ENCODE data around the gene KRTAP12-3.
"Not testable (repeated sequence)": the region's sequence is repeated elsewhere in the genome, so short reads cannot be mapped to it uniquely, and the experiment has no call there.

KRTAP12-3 gene

DNA sequence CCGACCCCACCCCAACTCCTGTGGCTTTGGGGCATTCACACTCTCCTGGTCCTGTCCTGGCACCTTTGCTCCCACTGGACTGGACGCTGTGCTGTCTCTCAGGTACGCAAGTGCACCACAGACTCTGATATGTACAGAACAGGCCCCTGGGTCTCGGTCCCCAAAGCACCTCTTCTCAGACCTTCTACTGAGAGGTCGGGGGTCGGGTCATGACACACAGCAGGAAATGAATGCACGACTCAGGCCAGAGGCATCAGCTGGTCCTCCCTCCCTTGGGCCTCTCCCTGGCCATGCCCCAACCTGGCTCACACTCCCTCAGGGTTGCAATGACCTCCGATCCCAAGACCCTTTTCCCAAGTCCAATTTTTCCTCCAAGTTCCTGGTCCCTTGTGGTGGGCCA, 37.5 kb downstream of the KRTAP12-3 start:
- no peak overlapping the region for H3K27ac ChIP-seq (ENCODE audit: low read depth in 2 of 2, low read length in 2 of 2)

GRCh38 chr21:44695641-44696040, 37.9 kb downstream of the KRTAP12-3 start:
- H3K27ac ChIP-seq (ENCODE audit: low read depth in 2 of 2, low read length in 2 of 2): no peak overlapping the region
- peaks cover 0 to 2% of the 10 kb centered on the region in 2 donors for H3K9me3 ChIP-seq (ENCODE audit: control insufficient read depth in 2 of 2, low read length in 2 of 2)
- H3K9ac ChIP-seq (ENCODE audit: low read depth in 1 of 2, low read length in 2 of 2): no peak overlapping the region
- no peaks in the 10 kb centered on the region for H3K4me1 ChIP-seq (ENCODE audit: control insufficient read depth in 2 of 2, insufficient read depth in 2 of 2, low read length in 2 of 2)
- no peak overlapping the region for H3K4me3 ChIP-seq (ENCODE audit: low read length in 2 of 2)
- H3K27me3 ChIP-seq (ENCODE audit: control insufficient read depth in 2 of 2, insufficient read depth in 2 of 2, low read length in 2 of 2): peaks cover 10 to 33% of the 10 kb centered on the region in 2 donors
- no peaks in the 10 kb centered on the region for H3K36me3 ChIP-seq (ENCODE audit: control insufficient read depth in 2 of 2, insufficient read depth in 2 of 2, low read length in 2 of 2)

More for the DNA sequence above, 37.5 kb downstream of the KRTAP12-3 start:
- Histone ChIP-seq H3K4me3 (ENCODE audit: low read length in 2 of 2) (no peak overlapping the region), H3K9ac (ENCODE audit: low read depth in 1 of 2, low read length in 2 of 2) (no peak overlapping the region), H3K4me1 (ENCODE audit: control insufficient read depth in 2 of 2, insufficient read depth in 2 of 2, low read length in 2 of 2) (no peaks in the 10 kb centered on the region), H3K36me3 (ENCODE audit: control insufficient read depth in 2 of 2, insufficient read depth in 2 of 2, low read length in 2 of 2) (no peaks in the 10 kb centered on the region), H3K9me3 (ENCODE audit: control insufficient read depth in 2 of 2, low read length in 2 of 2) (peaks cover 0 to 2% of the 10 kb centered on the region in 2 donors), H3K27me3 (ENCODE audit: control insufficient read depth in 2 of 2, insufficient read depth in 2 of 2, low read length in 2 of 2) (peaks cover 9 to 30% of the 10 kb centered on the region in 2 donors)

DNA sequence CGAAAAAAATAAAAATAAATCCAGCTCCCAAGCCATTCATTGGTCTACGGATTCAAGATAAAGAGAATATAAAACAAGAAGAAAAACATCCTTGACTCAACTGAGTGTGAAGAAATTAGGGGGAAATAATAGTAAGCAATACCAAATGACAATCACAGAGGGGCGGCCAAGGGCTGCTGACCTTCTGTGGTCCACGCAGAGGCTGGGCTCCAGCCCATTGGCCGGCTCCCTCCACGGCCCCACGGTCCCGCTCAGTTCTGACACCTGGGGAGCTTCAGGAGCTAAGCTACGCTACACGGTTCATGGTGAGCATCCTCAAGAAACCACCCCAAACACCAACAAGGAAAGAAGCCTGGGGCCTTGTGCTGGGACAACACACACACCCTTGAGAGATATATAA, 38.8 kb downstream of the KRTAP12-3 start:
- Histone ChIP-seq H3K27me3 (ENCODE audit: control insufficient read depth in 2 of 2, insufficient read depth in 2 of 2, low read length in 2 of 2) (peaks cover 12 to 32% of the 10 kb centered on the region in 2 donors), H3K9ac (ENCODE audit: low read depth in 1 of 2, low read length in 2 of 2) (no peak overlapping the region), H3K4me1 (ENCODE audit: control insufficient read depth in 2 of 2, insufficient read depth in 2 of 2, low read length in 2 of 2) (no peaks in the 10 kb centered on the region), H3K36me3 (ENCODE audit: control insufficient read depth in 2 of 2, insufficient read depth in 2 of 2, low read length in 2 of 2) (no peaks in the 10 kb centered on the region), H3K27ac (ENCODE audit: low read depth in 2 of 2, low read length in 2 of 2) (no peak overlapping the region), H3K4me3 (ENCODE audit: low read length in 2 of 2) (no peak overlapping the region), H3K9me3 (ENCODE audit: control insufficient read depth in 2 of 2, low read length in 2 of 2) (peaks cover 0 to 2% of the 10 kb centered on the region in 2 donors)

DNA sequence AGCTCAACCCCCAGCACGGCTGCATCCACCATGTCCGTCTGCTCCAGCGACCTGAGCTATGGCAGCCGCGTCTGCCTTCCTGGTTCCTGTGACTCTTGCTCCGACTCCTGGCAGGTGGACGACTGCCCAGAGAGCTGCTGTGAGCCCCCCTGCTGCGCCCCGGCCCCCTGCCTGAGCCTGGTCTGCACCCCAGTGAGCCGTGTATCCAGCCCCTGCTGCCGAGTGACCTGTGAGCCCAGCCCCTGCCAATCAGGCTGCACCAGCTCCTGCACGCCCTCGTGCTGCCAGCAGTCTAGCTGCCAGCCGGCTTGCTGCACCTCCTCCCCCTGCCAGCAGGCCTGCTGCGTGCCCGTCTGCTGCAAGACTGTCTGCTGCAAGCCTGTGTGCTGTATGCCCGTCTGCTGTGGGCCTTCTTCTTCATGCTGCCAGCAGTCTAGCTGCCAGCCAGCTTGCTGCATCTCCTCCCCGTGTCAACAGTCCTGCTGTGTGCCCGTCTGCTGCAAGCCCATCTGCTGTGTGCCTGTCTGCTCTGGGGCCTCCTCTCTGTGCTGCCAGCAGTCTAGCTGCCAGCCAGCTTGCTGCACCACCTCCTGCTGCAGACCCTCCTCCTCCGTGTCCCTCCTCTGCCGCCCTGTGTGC, 39.6 kb downstream of the KRTAP12-3 start, which contains the start of gene KRTAP10-12:
Gene KRTAP10-12 (plus strand): TSS at position 1 of the 639 bp plus-strand sequence. CDS start 30 bp downstream, at position 31.
- H3K9ac ChIP-seq (ENCODE audit: low read depth in 1 of 2, low read length in 2 of 2); H3K36me3 ChIP-seq (ENCODE audit: control insufficient read depth in 2 of 2, insufficient read depth in 2 of 2, low read length in 2 of 2); H3K4me1 ChIP-seq (ENCODE audit: control insufficient read depth in 2 of 2, insufficient read depth in 2 of 2, low read length in 2 of 2); H3K27ac ChIP-seq (ENCODE audit: low read depth in 2 of 2, low read length in 2 of 2); H3K4me3 ChIP-seq (ENCODE audit: low read length in 2 of 2); H3K9me3 ChIP-seq (ENCODE audit: control insufficient read depth in 2 of 2, low read length in 2 of 2): not testable (repeated sequence)
- H3K27me3 ChIP-seq (ENCODE audit: control insufficient read depth in 2 of 2, insufficient read depth in 2 of 2, low read length in 2 of 2): peaks cover 12 to 36% of the 10 kb centered on the region in 2 donors

GRCh38 chr21:44697811-44698734, 40.3 kb downstream of the KRTAP12-3 start:
- H3K36me3 ChIP-seq (ENCODE audit: control insufficient read depth in 2 of 2, insufficient read depth in 2 of 2, low read length in 2 of 2): no peaks in the 10 kb centered on the region
- H3K4me3 ChIP-seq (ENCODE audit: low read length in 2 of 2): no peak overlapping the region
- peaks cover 0 to 2% of the 10 kb centered on the region in 2 donors for H3K9me3 ChIP-seq (ENCODE audit: control insufficient read depth in 2 of 2, low read length in 2 of 2)
- no peak overlapping the region for H3K9ac ChIP-seq (ENCODE audit: low read depth in 1 of 2, low read length in 2 of 2)
- no peak overlapping the region for H3K27ac ChIP-seq (ENCODE audit: low read depth in 2 of 2, low read length in 2 of 2)
- H3K4me1 ChIP-seq (ENCODE audit: control insufficient read depth in 2 of 2, insufficient read depth in 2 of 2, low read length in 2 of 2): no peaks in the 10 kb centered on the region
- H3K27me3 ChIP-seq (ENCODE audit: control insufficient read depth in 2 of 2, insufficient read depth in 2 of 2, low read length in 2 of 2): peaks cover 16 to 44% of the 10 kb centered on the region in 2 donors

GRCh38 chr21:44699502-44700001, 41.8 kb downstream of the KRTAP12-3 start:
- H3K4me1 ChIP-seq (ENCODE audit: control insufficient read depth in 2 of 2, insufficient read depth in 2 of 2, low read length in 2 of 2): no peaks in the 10 kb centered on the region
- H3K27me3 ChIP-seq (ENCODE audit: control insufficient read depth in 2 of 2, insufficient read depth in 2 of 2, low read length in 2 of 2): peaks cover 18 to 52% of the 10 kb centered on the region in 2 donors
- H3K27ac ChIP-seq (ENCODE audit: low read depth in 2 of 2, low read length in 2 of 2): no peak overlapping the region
- no peaks in the 10 kb centered on the region for H3K9me3 ChIP-seq (ENCODE audit: control insufficient read depth in 2 of 2, low read length in 2 of 2)
- no peak overlapping the region for H3K4me3 ChIP-seq (ENCODE audit: low read length in 2 of 2)
- no peaks in the 10 kb centered on the region for H3K36me3 ChIP-seq (ENCODE audit: control insufficient read depth in 2 of 2, insufficient read depth in 2 of 2, low read length in 2 of 2)
- H3K9ac ChIP-seq (ENCODE audit: low read depth in 1 of 2, low read length in 2 of 2): no peak overlapping the region

DNA sequence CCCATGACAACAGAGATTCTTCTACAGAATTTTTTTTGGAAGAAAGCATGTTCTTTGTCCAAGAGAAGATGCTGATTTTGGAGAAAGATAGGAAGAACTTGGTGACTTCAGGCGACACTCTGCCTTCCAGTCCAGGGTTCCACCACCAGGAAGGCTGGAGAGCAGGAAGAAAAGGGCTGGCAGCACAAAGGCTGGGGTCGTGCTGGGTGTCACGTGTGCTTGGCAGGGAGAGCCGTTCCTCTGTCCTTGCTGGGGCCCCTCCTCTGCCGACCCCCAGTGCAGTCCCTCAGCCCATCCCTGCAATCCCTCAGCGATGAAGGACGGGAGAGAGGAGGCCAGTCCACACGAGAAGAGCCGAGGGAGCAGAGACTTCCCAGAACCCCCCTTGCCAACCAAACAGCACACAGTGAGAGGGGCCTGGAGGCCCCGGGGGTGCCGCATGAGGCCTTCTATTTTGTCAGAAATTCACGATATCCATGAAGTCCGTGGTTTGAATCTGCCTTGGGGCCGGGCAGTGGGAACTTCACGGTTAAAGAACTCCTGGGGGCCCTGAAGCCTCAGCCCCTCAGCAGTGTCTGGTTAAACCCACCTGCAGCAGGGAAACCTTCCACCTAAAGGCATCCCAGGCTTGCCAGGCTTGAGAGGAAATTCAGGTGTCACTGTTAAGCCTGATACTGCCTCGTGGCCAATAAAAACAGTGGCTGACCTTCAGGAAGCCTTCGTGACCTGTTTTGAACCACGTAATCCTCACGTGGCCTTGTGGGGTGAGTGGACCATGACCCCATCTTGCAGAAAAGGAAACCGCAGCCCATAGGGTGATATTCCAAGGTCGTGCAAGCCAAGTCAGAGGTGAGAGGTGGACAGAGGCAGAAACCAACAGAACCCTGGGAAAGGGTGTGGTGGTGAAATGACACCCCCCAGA, 42.6 kb downstream of the KRTAP12-3 start:
- peaks cover 18 to 49% of the 10 kb centered on the region in 2 donors for H3K27me3 ChIP-seq (ENCODE audit: control insufficient read depth in 2 of 2, insufficient read depth in 2 of 2, low read length in 2 of 2)
- H3K36me3 ChIP-seq (ENCODE audit: control insufficient read depth in 2 of 2, insufficient read depth in 2 of 2, low read length in 2 of 2): no peaks in the 10 kb centered on the region
- H3K27ac ChIP-seq (ENCODE audit: low read depth in 2 of 2, low read length in 2 of 2): no peak overlapping the region
- H3K9ac ChIP-seq (ENCODE audit: low read depth in 1 of 2, low read length in 2 of 2): no peak overlapping the region
- no peak overlapping the region for H3K4me3 ChIP-seq (ENCODE audit: low read length in 2 of 2)
- no peaks in the 10 kb centered on the region for H3K4me1 ChIP-seq (ENCODE audit: control insufficient read depth in 2 of 2, insufficient read depth in 2 of 2, low read length in 2 of 2)
- H3K9me3 ChIP-seq (ENCODE audit: control insufficient read depth in 2 of 2, low read length in 2 of 2): no peaks in the 10 kb centered on the region

GRCh38 chr21:44701023-44701400, 43.3 kb downstream of the KRTAP12-3 start:
- Histone ChIP-seq H3K4me3 (ENCODE audit: low read length in 2 of 2) (no peak overlapping the region), H3K36me3 (ENCODE audit: control insufficient read depth in 2 of 2, insufficient read depth in 2 of 2, low read length in 2 of 2) (no peaks in the 10 kb centered on the region), H3K9ac (ENCODE audit: low read depth in 1 of 2, low read length in 2 of 2) (no peak overlapping the region), H3K27ac (ENCODE audit: low read depth in 2 of 2, low read length in 2 of 2) (no peak overlapping the region), H3K27me3 (ENCODE audit: control insufficient read depth in 2 of 2, insufficient read depth in 2 of 2, low read length in 2 of 2) (peaks cover 18 to 50% of the 10 kb centered on the region in 2 donors), H3K4me1 (ENCODE audit: control insufficient read depth in 2 of 2, insufficient read depth in 2 of 2, low read length in 2 of 2) (no peaks in the 10 kb centered on the region), H3K9me3 (ENCODE audit: control insufficient read depth in 2 of 2, low read length in 2 of 2) (no peaks in the 10 kb centered on the region)

DNA sequence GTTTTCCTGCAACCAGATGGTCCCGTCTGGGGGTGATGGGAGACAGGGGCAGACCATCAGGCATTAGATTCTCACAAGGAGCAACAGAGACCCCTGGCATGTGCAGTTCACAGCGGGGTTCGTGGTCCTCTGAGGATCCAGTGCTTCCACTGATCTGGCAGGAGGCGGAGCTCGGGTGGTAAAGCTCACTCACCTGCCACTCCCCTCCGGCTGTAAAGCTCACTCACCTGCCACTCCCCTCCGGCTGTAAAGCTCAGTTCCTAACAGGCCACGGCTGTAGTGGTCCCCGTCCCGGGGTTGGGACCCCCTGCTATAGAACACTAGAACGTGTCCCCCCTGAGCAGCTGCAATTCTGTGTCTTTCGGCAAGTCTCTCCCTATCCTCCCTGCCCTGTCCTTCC, 43.8 kb downstream of the KRTAP12-3 start:
- Histone ChIP-seq H3K4me3 (ENCODE audit: low read length in 2 of 2) (no peak overlapping the region), H3K4me1 (ENCODE audit: control insufficient read depth in 2 of 2, insufficient read depth in 2 of 2, low read length in 2 of 2) (no peaks in the 10 kb centered on the region), H3K9ac (ENCODE audit: low read depth in 1 of 2, low read length in 2 of 2) (no peak overlapping the region), H3K9me3 (ENCODE audit: control insufficient read depth in 2 of 2, low read length in 2 of 2) (no peaks in the 10 kb centered on the region), H3K27me3 (ENCODE audit: control insufficient read depth in 2 of 2, insufficient read depth in 2 of 2, low read length in 2 of 2) (peaks cover 18 to 54% of the 10 kb centered on the region in 2 donors), H3K27ac (ENCODE audit: low read depth in 2 of 2, low read length in 2 of 2) (no peak overlapping the region), H3K36me3 (ENCODE audit: control insufficient read depth in 2 of 2, insufficient read depth in 2 of 2, low read length in 2 of 2) (no peaks in the 10 kb centered on the region)
